ENCODE data around the gene CCNI2.

Gene CCNI2

DNA sequence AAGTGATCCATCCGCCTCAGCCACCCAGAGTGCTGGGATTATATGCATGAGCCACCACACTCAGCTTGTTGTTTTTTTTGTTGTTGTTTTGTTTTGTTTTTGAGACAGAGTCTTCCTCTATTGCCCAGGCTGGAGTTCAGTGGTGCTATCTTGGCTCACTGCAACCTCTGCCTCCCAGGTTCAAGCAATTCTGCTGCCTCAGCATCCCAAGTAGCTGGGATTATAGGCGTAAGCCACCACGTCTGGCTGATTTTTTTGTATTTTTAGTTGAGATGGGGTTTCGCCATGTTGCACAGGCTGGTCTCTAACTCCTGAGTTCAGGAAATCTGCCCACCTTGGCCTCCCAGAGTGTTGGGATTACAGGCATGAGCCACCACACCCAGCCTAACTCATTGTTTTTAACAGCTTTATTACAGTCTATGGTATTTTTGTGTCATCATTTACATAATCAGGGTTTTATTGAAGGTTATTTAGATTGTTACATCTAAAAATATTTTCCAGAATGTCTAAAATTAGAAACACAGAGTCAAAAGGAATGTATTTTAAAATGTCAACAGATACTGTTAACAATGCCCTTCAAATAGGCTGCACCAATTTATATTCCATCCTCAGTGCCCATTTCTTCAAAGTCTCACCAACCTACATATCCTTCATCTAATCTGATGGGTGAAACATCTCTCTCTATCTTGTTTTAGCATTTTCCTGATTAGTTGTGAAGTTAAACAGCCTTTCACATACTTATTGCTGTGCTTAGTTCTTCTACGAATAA lies 28.5 kb upstream of the CCNI2 start:
- peaks cover 2% of the 10 kb centered on the region for H3K79me2 ChIP-seq
- H3K4me2 ChIP-seq (ENCODE audit: low read length), result no peak overlapping the region
- no peak overlapping the region for H3K27ac ChIP-seq
- peaks cover 2% of the 10 kb centered on the region for H3K4me1 ChIP-seq
- no peaks in the 10 kb centered on the region for H3K27me3 ChIP-seq (ENCODE audit: control insufficient read depth, insufficient read depth, low read length)
- TF ChIP-seq, protein P1, sequence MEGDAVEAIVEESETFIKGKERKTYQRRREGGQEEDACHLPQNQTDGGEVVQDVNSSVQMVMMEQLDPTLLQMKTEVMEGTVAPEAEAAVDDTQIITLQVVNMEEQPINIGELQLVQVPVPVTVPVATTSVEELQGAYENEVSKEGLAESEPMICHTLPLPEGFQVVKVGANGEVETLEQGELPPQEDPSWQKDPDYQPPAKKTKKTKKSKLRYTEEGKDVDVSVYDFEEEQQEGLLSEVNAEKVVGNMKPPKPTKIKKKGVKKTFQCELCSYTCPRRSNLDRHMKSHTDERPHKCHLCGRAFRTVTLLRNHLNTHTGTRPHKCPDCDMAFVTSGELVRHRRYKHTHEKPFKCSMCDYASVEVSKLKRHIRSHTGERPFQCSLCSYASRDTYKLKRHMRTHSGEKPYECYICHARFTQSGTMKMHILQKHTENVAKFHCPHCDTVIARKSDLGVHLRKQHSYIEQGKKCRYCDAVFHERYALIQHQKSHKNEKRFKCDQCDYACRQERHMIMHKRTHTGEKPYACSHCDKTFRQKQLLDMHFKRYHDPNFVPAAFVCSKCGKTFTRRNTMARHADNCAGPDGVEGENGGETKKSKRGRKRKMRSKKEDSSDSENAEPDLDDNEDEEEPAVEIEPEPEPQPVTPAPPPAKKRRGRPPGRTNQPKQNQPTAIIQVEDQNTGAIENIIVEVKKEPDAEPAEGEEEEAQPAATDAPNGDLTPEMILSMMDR (IDR thresholded peaks at IDR 0.05), result no peak
- H3K9ac ChIP-seq, result no peak overlapping the region
- no peaks in the 10 kb centered on the region for H3K36me3 ChIP-seq (ENCODE audit: control insufficient read depth, insufficient read depth, low read length)
- no peaks in the 10 kb centered on the region for H3K9me3 ChIP-seq (ENCODE audit: control insufficient read depth, low read length)
- H2AFZ ChIP-seq, result no peak overlapping the region
- H3K4me3 ChIP-seq (ENCODE audit: low read depth, low read length), result no peak overlapping the region

- TF ChIP-seq, protein P1 (IDR thresholded peaks at IDR 0.05), result no peak
These were observed 21.5 kb upstream of the CCNI2 start for GRCh38 chr5:132725745-132726144.

GRCh38 chr5:132729896-132730295 lies 17.3 kb upstream of the CCNI2 start:
- no peaks in the 10 kb centered on the region for H3K4me1 ChIP-seq
- peaks cover 19% of the 10 kb centered on the region for H3K79me2 ChIP-seq
- H3K9me3 ChIP-seq (ENCODE audit: control insufficient read depth, low read length), result no peaks in the 10 kb centered on the region
- no peak overlapping the region for H3K9ac ChIP-seq
- no peaks in the 10 kb centered on the region for H3K27me3 ChIP-seq (ENCODE audit: control insufficient read depth, insufficient read depth, low read length)
- no peak overlapping the region for H3K27ac ChIP-seq
- no peak overlapping the region for H3K4me3 ChIP-seq (ENCODE audit: low read depth, low read length)
- H3K4me2 ChIP-seq (ENCODE audit: low read length), result no peak overlapping the region
- H2AFZ ChIP-seq, result no peak overlapping the region
- H3K36me3 ChIP-seq (ENCODE audit: control insufficient read depth, insufficient read depth, low read length), result no peaks in the 10 kb centered on the region
- TF ChIP-seq, protein P1 (IDR thresholded peaks at IDR 0.05), result no peak

More at GRCh38 chr5:132725745-132726144, 21.5 kb upstream of the CCNI2 start:
- Histone ChIP-seq H3K27ac (no peak overlapping the region), H3K9ac (no peak overlapping the region), H3K79me2 (peaks cover 12% of the 10 kb centered on the region), H2AFZ (no peak overlapping the region), H3K4me3 (ENCODE audit: low read depth, low read length) (no peak overlapping the region), H3K4me1 (peaks cover 2% of the 10 kb centered on the region), H3K4me2 (ENCODE audit: low read length) (no peak overlapping the region), H3K9me3 (ENCODE audit: control insufficient read depth, low read length) (no peaks in the 10 kb centered on the region), H3K36me3 (ENCODE audit: control insufficient read depth, insufficient read depth, low read length) (no peaks in the 10 kb centered on the region), H3K27me3 (ENCODE audit: control insufficient read depth, insufficient read depth, low read length) (no peaks in the 10 kb centered on the region)

GRCh38 chr5:132733499-132734148 lies 13.6 kb upstream of the CCNI2 start:
- H3K27me3 ChIP-seq (ENCODE audit: control insufficient read depth, insufficient read depth, low read length), result no peaks in the 10 kb centered on the region
- H3K79me2 ChIP-seq, result peaks cover 27% of the 10 kb centered on the region
- H3K4me2 ChIP-seq (ENCODE audit: low read length), result no peak overlapping the region
- no peak overlapping the region for H3K4me3 ChIP-seq (ENCODE audit: low read depth, low read length)
- no peak overlapping the region for H2AFZ ChIP-seq
- no peak overlapping the region for H3K27ac ChIP-seq
- TF ChIP-seq, protein P1 (IDR thresholded peaks at IDR 0.05), result no peak
- no peaks in the 10 kb centered on the region for H3K4me1 ChIP-seq
- no peaks in the 10 kb centered on the region for H3K9me3 ChIP-seq (ENCODE audit: control insufficient read depth, low read length)
- no peak overlapping the region for H3K9ac ChIP-seq
- no peaks in the 10 kb centered on the region for H3K36me3 ChIP-seq (ENCODE audit: control insufficient read depth, insufficient read depth, low read length)

Measured in parathyroid adenoma (tissue), 2 donors.